Gastrocnemius medialis (tissue), 4 donors: ENCODE measurements around the gene HSD17B7. TPM values are rescaled to one million over a fixed set of nuclear protein-coding genes. Genes with fewer than 3 reads are reported as not detected.

Experiments
- ATAC-seq, 2 donors: fragments of 150-250 bp; one replicate each; pipeline ENCODE4 v1.9.1; 2016
- DNase-seq, 2 donors: peaks; one replicate each; pipeline ENCODE4 v3.0.0-alpha.2; 2019
- H3K27ac ChIP-seq, 4 donors: fragments of 200-600 bp; sonication (generic); 1 replicate in 1 of 4; 2 replicates in 3 of 4; pipeline ENCODE4 v1.5.1; 2016 to 2018; ENCODE audit warnings: mild to moderate bottlenecking in 2 of 4, moderate library complexity in 1 of 4
- H3K27me3 ChIP-seq, 3 donors: fragments of 200-600 bp; sonication (generic) in 2 of 3; 1 replicate in 1 of 3; 2 replicates in 2 of 3; pipeline versions ENCODE4 v1.5.1 to v1.6.0; 2016 to 2019; ENCODE audit warnings: mild to moderate bottlenecking in 1 of 3, moderate library complexity in 1 of 3
- H3K36me3 ChIP-seq, 2 donors: fragments of 200-600 bp; sonication (generic) in 1 of 2; one replicate each; pipeline ENCODE4 v1.5.1; 2017 to 2018
- H3K4me1 ChIP-seq, 2 donors: fragments of 200-600 bp; sonication (generic) in 1 of 2; one replicate each; pipeline ENCODE4 v1.5.1; 2016 to 2017; ENCODE audit warnings: mild to moderate bottlenecking in 2 of 2
- H3K4me3 ChIP-seq, 4 donors: fragments of 200-600 bp; sonication (generic) in 3 of 4; 1 replicate in 1 of 4; 2 replicates in 3 of 4; pipeline ENCODE4 v1.5.1; 2016 to 2019; ENCODE audit warnings: mild to moderate bottlenecking in 2 of 4
- H3K9me3 ChIP-seq, 3 donors: fragments of 200-600 bp; sonication (generic) in 2 of 3; 1 replicate in 1 of 3; 2 replicates in 2 of 3; pipeline ENCODE4 v1.5.1; 2016 to 2019
- CTCF ChIP-seq, 5 experiments: fragments of 450-650 bp in 3 of 5; fragments of 200-600 bp in 2 of 5; sonication (generic) in 2 of 5; IDR thresholded peaks in 4 of 5; conservative IDR thresholded peaks in 1 of 5; 1 replicate in 4 of 5; 2 replicates in 1 of 5; pipeline ENCODE4 v1.5.1; 2016 to 2019; ENCODE audit warnings: antibody characterized with exemption in 5 of 5, mild to moderate bottlenecking in 3 of 5, moderate library complexity in 3 of 5
- POLR2A ChIP-seq, 2 donors: fragments of 450-650 bp; IDR thresholded peaks; one replicate each; pipeline ENCODE4 v1.6.1; 2017; ENCODE audit warnings: antibody characterized with exemption in 2 of 2, mild to moderate bottlenecking in 2 of 2, moderate library complexity in 2 of 2
- in situ Hi-C, 4 donors: fragments of 200-750 bp; cut with MboI; loops; one replicate each; pipeline versions ENCODE4 v1.15.0 to v1.8.0; 2017; ENCODE audit warnings: low sequenced_read_pairs in 4 of 4
- intact Hi-C: fragments of 100-400 bp; cut with DNase I; formaldehyde crosslinking; loops from one replicate; pipeline ENCODE4 v1.15.1; 2023; ENCODE audit warnings: low total_unique reads
- total RNA-seq, 4 donors: library from RNA; depleted of rRNA; stranded (reverse); fragments of >200 nt; gene quantifications; one replicate each; pipeline versions ENCODE4 v1.1.0 to v1.2.3, GENCODE V29; 2016

HSD17B7 gene
- total RNA-seq, 4 donors from 2014 or later, result 0.87 to 3.3 (median 2.4) TPM

DNA sequence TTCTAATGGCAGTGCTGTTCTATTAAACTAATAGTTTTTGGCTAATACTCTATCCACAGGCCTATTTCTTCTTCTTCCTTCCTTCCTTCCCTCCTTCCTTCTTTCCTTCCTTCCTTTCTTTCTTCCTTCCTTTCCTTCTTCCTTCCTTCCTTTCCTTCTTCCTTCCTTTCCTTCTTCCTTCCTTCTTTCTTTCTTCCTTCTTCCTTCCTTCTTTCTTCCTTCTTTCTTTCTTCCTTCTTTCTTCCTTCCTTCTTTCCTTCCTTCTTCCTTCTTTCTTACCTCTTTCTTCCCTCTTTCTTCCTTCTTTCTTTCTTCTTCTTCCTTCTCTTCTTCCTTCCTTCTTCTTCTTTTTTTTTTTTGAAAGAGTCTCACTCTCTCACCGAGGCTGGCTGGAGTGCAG, 38.8 kb downstream of the HSD17B7 start:
- no peak overlapping the region for H3K27ac ChIP-seq
- no peaks in the 10 kb centered on the region for H3K9me3 ChIP-seq
- intact Hi-C loops, result no loop called here
- no peaks in the 10 kb centered on the region for H3K4me1 ChIP-seq
- TF ChIP-seq POLR2A (IDR thresholded peaks at IDR 0.05) (no peak), CTCF (IDR thresholded peaks at IDR 0.05 in 4 of 5, conservative IDR thresholded peaks at IDR 0.05 in 1 of 5) (no peak)
- no peak for ATAC-seq
- no peaks in the 10 kb centered on the region for H3K36me3 ChIP-seq
- H3K4me3 ChIP-seq, result no peak overlapping the region
- in situ Hi-C loops, result no loop called here
- H3K27me3 ChIP-seq, result no peaks in the 10 kb centered on the region
- DNase-seq, result no peak

DNA sequence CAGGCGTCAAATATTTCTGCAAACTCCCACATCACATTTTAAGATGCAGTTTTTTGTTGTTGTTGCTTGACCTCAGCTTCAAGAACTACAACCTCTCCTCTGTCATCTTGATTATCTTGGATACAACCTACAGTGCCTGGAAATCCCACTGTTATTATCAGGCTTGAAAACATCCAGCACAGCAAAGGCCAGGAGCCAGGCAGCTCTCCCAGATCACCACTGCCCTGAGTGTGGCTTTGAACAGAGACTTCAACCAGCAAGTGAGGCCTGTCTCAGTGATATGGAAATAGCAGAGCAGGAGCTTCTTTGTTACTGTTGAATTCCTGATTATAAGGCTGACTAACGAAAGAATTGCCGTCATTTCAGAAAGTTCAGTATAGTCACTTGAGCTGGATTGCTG, 42.0 kb downstream of the HSD17B7 start:
- H3K9me3 ChIP-seq, result no peaks in the 10 kb centered on the region
- TF ChIP-seq CTCF (IDR thresholded peaks at IDR 0.05 in 4 of 5, conservative IDR thresholded peaks at IDR 0.05 in 1 of 5) (no peak), POLR2A (IDR thresholded peaks at IDR 0.05) (no peak)
- no peaks in the 10 kb centered on the region for H3K27me3 ChIP-seq
- no peak for ATAC-seq
- no peak overlapping the region for H3K4me3 ChIP-seq
- in situ Hi-C loops (no loop called here), intact Hi-C loops (no loop called here)
- H3K36me3 ChIP-seq, result no peaks in the 10 kb centered on the region
- H3K27ac ChIP-seq, result no peak overlapping the region
- H3K4me1 ChIP-seq, result no peaks in the 10 kb centered on the region
- no peak for DNase-seq

DNA sequence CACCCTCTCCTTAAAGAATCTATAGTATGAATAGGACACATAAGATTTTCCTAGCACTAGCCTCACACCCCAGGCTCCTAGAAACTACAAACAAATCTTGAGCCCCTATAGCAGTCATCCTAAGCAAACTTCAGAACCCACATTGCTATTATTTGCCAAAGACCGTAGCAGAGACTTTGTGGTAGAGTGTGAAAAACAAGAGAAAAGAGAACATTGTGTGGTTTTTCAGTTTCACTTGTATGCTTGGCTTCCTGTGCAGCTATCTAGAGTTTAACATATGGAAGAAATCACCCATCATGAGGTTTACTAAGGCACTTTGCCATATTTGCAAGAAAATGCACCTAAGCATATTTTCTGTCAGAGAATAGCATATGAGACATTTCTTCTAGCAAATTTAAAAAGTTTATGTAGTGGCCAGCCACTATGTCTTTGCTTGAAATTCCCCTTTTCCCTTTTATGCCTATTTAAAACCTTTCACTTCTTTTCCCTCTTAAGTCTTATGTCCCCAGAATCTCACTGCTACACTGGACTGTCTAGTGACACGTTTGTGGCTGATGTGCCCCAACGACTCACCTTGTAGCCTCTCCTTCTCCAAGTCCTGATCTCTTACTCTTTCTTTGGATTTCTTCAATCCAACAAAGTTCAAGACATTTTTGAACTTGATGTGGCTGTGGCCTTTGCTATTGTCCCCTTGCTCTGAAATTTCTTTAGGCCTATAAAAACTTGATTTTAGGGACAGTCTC, 44.8 kb downstream of the HSD17B7 start:
- no peaks in the 10 kb centered on the region for H3K36me3 ChIP-seq
- no peaks in the 10 kb centered on the region for H3K4me1 ChIP-seq
- H3K4me3 ChIP-seq, result no peak overlapping the region
- TF ChIP-seq CTCF (IDR thresholded peaks at IDR 0.05 in 4 of 5, conservative IDR thresholded peaks at IDR 0.05 in 1 of 5) (no peak), POLR2A (IDR thresholded peaks at IDR 0.05) (no peak)
- intact Hi-C loops (no loop called here), in situ Hi-C loops (no loop called here)
- ATAC-seq (no peak), DNase-seq (no peak)
- no peaks in the 10 kb centered on the region for H3K27me3 ChIP-seq
- H3K27ac ChIP-seq, result no peak overlapping the region
- H3K9me3 ChIP-seq, result no peaks in the 10 kb centered on the region

GRCh38 chr1:162838863-162839262, 48.4 kb downstream of the HSD17B7 start:
- no peak overlapping the region for H3K27ac ChIP-seq
- intact Hi-C loops (no loop called here), in situ Hi-C loops (no loop called here)
- no peaks in the 10 kb centered on the region for H3K4me1 ChIP-seq
- no peak overlapping the region for H3K4me3 ChIP-seq
- no peak for DNase-seq
- no peak for TF ChIP-seq POLR2A (IDR thresholded peaks at IDR 0.05)
- TF ChIP-seq CTCF (IDR thresholded peaks at IDR 0.05 in 4 of 5, conservative IDR thresholded peaks at IDR 0.05 in 1 of 5), result no peak
- ATAC-seq, result no peak
- no peaks in the 10 kb centered on the region for H3K27me3 ChIP-seq
- no peaks in the 10 kb centered on the region for H3K36me3 ChIP-seq
- no peaks in the 10 kb centered on the region for H3K9me3 ChIP-seq
